GM12891 (cell line): ENCODE data around the gene RAE1.

Experiments used
- DNase-seq: peaks from one replicate; pipeline ENCODE4 v3.0.0; 2011; ENCODE audit warnings: low spot score; ENCODE audit not compliant: insufficient read length
- FAIRE-seq: peaks from 2 replicates; lab custom pipeline; 2011; peaks lifted over from hg19 to GRCh38; lab: Jason Lieb, UNC
- PAX5 ChIP-seq: IDR thresholded peaks from 2 replicates; pipeline ENCODE4 v1.6.1; 2011; ENCODE audit warnings: low read length, moderate library complexity, mild to moderate bottlenecking; ENCODE audit not compliant: insufficient read depth, severe bottlenecking
- POLR2A ChIP-seq: IDR thresholded peaks from 2 replicates; pipeline ENCODE4 v1.6.1; 2011; ENCODE audit warnings: low read depth, low read length, control low read depth
- POLR2AphosphoS5 ChIP-seq: IDR thresholded peaks from 2 replicates; pipeline ENCODE4 v1.6.1; 2011; ENCODE audit warnings: low read depth, low read length, control low read depth
- POU2F2 ChIP-seq: IDR thresholded peaks from 2 replicates; pipeline ENCODE4 v1.6.1; 2011; ENCODE audit warnings: low read depth, mild to moderate bottlenecking, control low read depth, low read length, moderate library complexity
- SPI1 ChIP-seq: IDR thresholded peaks from 2 replicates; pipeline ENCODE4 v1.6.1; 2011; ENCODE audit warnings: low read depth, low read length, control low read depth
- TAF1 ChIP-seq: IDR thresholded peaks from 2 replicates; pipeline ENCODE4 v1.6.1; 2011; ENCODE audit warnings: low read depth, low read length, control low read depth

RAE1 gene

GRCh38 chr20:57391439-57392301 lies 40.6 kb downstream of the RAE1 start:
- no peak for FAIRE-seq
- TF ChIP-seq TAF1 (no peak), SPI1 (no peak), POLR2A (peak; percentile 67), PAX5 (no peak), POLR2AphosphoS5 (peak; percentile 69)
- DNase-seq, result no peak

- no peak for DNase-seq
- FAIRE-seq, result peak; percentile 94
- TF ChIP-seq POLR2AphosphoS5 (peak; percentile 15; the same call in 1 of the 2 replicates), TAF1 (no peak), POLR2A (no peak; the same call in 1 of the 2 replicates), SPI1 (peak; percentile 69), PAX5 (no peak), POU2F2 (no peak)
These were observed 41.6 kb downstream of the RAE1 start for GRCh38 chr20:57392512-57393271.

- peak; percentile 45 for FAIRE-seq
- no peak for DNase-seq
- TF ChIP-seq POU2F2, result no peak
- TF ChIP-seq TAF1, result no peak
- no peak for TF ChIP-seq POLR2AphosphoS5
- no peak for TF ChIP-seq SPI1
- TF ChIP-seq POLR2A, result no peak
- TF ChIP-seq PAX5, result no peak
These were observed 42.5 kb downstream of the RAE1 start for GRCh38 chr20:57393321-57394120.

- no peak for DNase-seq
- TF ChIP-seq SPI1 (no peak), PAX5 (no peak)
- no peak for FAIRE-seq
These were observed 43.3 kb downstream of the RAE1 start for GRCh38 chr20:57394121-57395082.

GRCh38 chr20:57395111-57395966 lies 44.3 kb downstream of the RAE1 start:
- FAIRE-seq (no peak), DNase-seq (no peak)
- TF ChIP-seq POU2F2 (no peak), SPI1 (no peak), PAX5 (no peak), POLR2A (no peak; the same call in 1 of the 2 replicates), POLR2AphosphoS5 (no peak), TAF1 (no peak)

GRCh38 chr20:57396212-57396983 lies 45.3 kb downstream of the RAE1 start:
- DNase-seq (no peak), FAIRE-seq (no peak)
- no peak; the same call in 1 of the 2 replicates for TF ChIP-seq POLR2AphosphoS5
- no peak for TF ChIP-seq TAF1
- TF ChIP-seq POLR2A, result no peak
- no peak for TF ChIP-seq PAX5
- TF ChIP-seq POU2F2, result no peak
- TF ChIP-seq SPI1, result no peak

GRCh38 chr20:57396984-57397692 lies 46.1 kb downstream of the RAE1 start:
- DNase-seq, result no peak
- no peak for FAIRE-seq
- TF ChIP-seq POU2F2, result no peak
- TF ChIP-seq SPI1, result no peak
- TF ChIP-seq PAX5, result no peak
- no peak for TF ChIP-seq TAF1
- no peak; the same call in 1 of the 2 replicates for TF ChIP-seq POLR2A
- no peak; the same call in 1 of the 2 replicates for TF ChIP-seq POLR2AphosphoS5
